Esophagus squamous epithelium (tissue), 5 donors: ENCODE results near the gene ERVK3-1. TPM values are rescaled to one million over a fixed set of nuclear protein-coding genes. Genes with fewer than 3 reads are reported as not detected.

ENCODE experiments used
- DNase-seq: peaks from one replicate; lab custom pipeline; 2025; lab: John Stamatoyannopoulos, UW
- H3K27ac ChIP-seq, 4 donors: fragments of 200-600 bp; sonication (generic); one replicate each; pipeline ENCODE4 v1.5.1; 2016 to 2019; ENCODE audit warnings: mild to moderate bottlenecking in 1 of 4
- H3K27me3 ChIP-seq, 4 donors: fragments of 200-600 bp; sonication (generic); 1 replicate in 3 of 4; 2 replicates in 1 of 4; pipeline versions ENCODE4 v1.5.1 to v1.6.0; 2017 to 2021; ENCODE audit warnings: antibody characterized with exemption in 1 of 4
- H3K36me3 ChIP-seq, 3 donors: fragments of 200-600 bp; sonication (generic); one replicate each; pipeline ENCODE4 v1.5.1; 2016 to 2019
- H3K4me1 ChIP-seq, 3 donors: fragments of 200-600 bp; sonication (generic); one replicate each; pipeline ENCODE4 v1.5.1; 2017 to 2019
- H3K4me3 ChIP-seq, 4 donors: fragments of 200-600 bp; sonication (generic); 1 replicate in 3 of 4; 2 replicates in 1 of 4; pipeline ENCODE4 v1.5.1; 2016 to 2019; ENCODE audit warnings: mild to moderate bottlenecking in 2 of 4, moderate library complexity in 1 of 4
- H3K9me3 ChIP-seq, 3 donors: fragments of 200-600 bp; sonication (generic); one replicate each; pipeline ENCODE4 v1.5.1; 2016 to 2019
- CTCF ChIP-seq, 6 experiments: fragments of 450-650 bp in 4 of 6; fragments of 200-600 bp in 2 of 6; sonication (generic) in 2 of 6; IDR thresholded peaks; one replicate each; pipeline ENCODE4 v1.5.1; 2016 to 2019; ENCODE audit warnings: antibody characterized with exemption in 6 of 6, mild to moderate bottlenecking in 4 of 6, moderate library complexity in 4 of 6
- POLR2A ChIP-seq, 4 donors: fragments of 450-650 bp; IDR thresholded peaks; one replicate each; pipeline ENCODE4 v1.6.1; 2017; ENCODE audit warnings: antibody characterized with exemption in 4 of 4, mild to moderate bottlenecking in 4 of 4, moderate library complexity in 3 of 4
- WGBS, 2 donors: methylation state at CpG; one replicate each; pipeline ENCODE4 v1.1.5; 2018; 5-methylcytosine and 5-hydroxymethylcytosine counted together
- intact Hi-C: fragments of 100-400 bp; cut with DNase I; formaldehyde crosslinking; loops from one replicate; pipeline ENCODE4 v1.15.0; 2022
- total RNA-seq, 4 donors: library from RNA; depleted of rRNA; stranded (reverse); fragments of >200 nt; gene quantifications; one replicate each; pipeline ENCODE4 v1.1.0, GENCODE V29; 2016
- donor health status: DM: yes; HTN: yes; CAD: no.

ERVK3-1 gene
- total RNA-seq, 4 donors from 2014 or later = 24.7 to 42.0 (median 38.0) TPM

DNA sequence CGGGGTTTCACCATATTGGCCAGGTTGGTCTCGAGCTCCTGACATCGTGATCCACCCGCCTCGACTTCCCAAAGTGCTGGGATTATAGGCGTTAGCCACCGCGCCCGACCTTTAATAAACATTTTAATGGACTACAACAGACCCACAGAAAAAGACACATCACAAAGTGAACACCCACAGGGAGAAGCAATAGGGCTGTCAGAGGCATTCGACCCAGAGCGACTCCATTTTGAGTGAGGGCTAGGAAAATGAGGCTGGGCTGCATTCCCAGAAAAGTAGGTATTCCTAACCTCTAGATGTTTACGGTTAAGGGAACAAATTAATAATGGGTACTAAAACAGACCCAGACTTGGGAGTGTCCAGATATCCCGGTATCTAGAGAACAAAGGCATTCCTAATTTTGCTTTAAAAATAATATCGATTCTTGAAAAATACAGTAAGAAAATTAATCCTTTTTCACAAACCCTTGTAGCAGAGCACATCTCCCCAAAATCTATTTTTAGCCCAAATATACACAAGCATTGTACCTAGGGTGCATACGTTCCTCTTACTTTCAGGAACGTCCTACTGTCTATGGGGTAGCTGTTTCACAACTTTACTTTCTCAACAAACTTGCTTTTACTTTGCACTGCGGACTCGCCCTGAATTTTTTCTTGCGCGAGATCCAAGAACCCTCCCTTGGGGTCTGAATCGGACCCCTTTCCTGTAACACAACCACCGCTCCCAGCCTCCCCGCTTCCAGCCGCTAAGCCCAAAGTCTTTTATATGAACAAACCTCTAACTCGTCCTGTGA is 27.2 kb upstream of the ERVK3-1 start:
- intact Hi-C loops = no loop called here
- H3K4me3 ChIP-seq = peak overlapping the region; percentile 85 to 95 (median 89)
- TF ChIP-seq POLR2A (IDR thresholded peaks at IDR 0.05) (no peak), CTCF (IDR thresholded peaks at IDR 0.05) (no peak)
- no peaks in the 10 kb centered on the region for H3K27me3 ChIP-seq
- H3K36me3 ChIP-seq = peaks cover 0 to 39% (median 0%) of the 10 kb centered on the region in 3 donors
- DNase-seq = no peak
- WGBS, 2 donors = 18 to 34% methylated on average over 17 to 20 of the region's 25 CpGs
- peak overlapping the region; percentile 86 to 95 (median 90) for H3K27ac ChIP-seq
- H3K9me3 ChIP-seq = peaks cover 0 to 23% (median 13%) of the 10 kb centered on the region in 3 donors
- H3K4me1 ChIP-seq = peaks cover 6 to 39% (median 9%) of the 10 kb centered on the region in 3 donors

DNA sequence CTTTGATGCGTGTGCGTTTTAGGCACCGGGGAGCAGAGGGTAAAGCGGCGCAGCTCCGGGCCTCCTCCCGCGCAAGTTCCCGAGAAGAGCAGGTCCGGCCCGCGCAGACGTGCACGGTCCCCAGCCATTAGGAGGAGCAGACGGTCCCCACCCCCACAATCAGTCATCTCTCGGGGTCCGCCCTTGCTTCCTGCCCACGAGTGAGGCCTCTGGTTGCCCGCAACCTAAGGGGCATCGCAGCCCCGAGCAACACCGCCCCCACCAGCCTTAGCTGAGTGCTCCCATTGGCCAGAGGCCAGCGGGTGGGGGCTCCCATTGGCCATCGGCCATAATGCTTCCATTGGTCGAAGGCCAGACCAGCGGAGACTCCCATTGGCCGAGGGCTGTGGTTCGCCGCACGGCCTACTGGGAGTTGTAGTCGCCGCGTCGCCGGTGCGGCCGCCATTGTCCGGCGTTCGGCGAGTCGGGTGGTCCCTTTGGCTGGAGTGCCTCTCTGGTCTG is 26.6 kb upstream of the ERVK3-1 start, which contains the start of gene ZNF8:
TSS of gene ZNF8 (plus strand) at position 415 of the 501 bp plus-strand sequence. CDS start 127 bp downstream, outside the sequence.
- Histone ChIP-seq H3K27me3 (no peaks in the 10 kb centered on the region), H3K9me3 (peaks cover 0 to 16% (median 8%) of the 10 kb centered on the region in 3 donors), H3K4me1 (peaks cover 6 to 39% (median 9%) of the 10 kb centered on the region in 3 donors), H3K36me3 (peaks cover 0 to 37% (median 0%) of the 10 kb centered on the region in 3 donors), H3K27ac (peak within 1 kb of the TSS; percentile 86 to 95 (median 90)), H3K4me3 (peak within 1 kb of the TSS; percentile 85 to 95 (median 89))
- peak; percentile 69 for DNase-seq
- TF ChIP-seq CTCF (IDR thresholded peaks at IDR 0.05) (peak in 1 of 6 experiments; percentile 9), POLR2A (IDR thresholded peaks at IDR 0.05) (peak in 3 of 4 donors; percentile 28 to 65 (median 47))
- WGBS, 2 donors = 0 to 2% methylated on average over 7 to 10 of the region's 42 CpGs
- intact Hi-C loops = no loop called here

DNA sequence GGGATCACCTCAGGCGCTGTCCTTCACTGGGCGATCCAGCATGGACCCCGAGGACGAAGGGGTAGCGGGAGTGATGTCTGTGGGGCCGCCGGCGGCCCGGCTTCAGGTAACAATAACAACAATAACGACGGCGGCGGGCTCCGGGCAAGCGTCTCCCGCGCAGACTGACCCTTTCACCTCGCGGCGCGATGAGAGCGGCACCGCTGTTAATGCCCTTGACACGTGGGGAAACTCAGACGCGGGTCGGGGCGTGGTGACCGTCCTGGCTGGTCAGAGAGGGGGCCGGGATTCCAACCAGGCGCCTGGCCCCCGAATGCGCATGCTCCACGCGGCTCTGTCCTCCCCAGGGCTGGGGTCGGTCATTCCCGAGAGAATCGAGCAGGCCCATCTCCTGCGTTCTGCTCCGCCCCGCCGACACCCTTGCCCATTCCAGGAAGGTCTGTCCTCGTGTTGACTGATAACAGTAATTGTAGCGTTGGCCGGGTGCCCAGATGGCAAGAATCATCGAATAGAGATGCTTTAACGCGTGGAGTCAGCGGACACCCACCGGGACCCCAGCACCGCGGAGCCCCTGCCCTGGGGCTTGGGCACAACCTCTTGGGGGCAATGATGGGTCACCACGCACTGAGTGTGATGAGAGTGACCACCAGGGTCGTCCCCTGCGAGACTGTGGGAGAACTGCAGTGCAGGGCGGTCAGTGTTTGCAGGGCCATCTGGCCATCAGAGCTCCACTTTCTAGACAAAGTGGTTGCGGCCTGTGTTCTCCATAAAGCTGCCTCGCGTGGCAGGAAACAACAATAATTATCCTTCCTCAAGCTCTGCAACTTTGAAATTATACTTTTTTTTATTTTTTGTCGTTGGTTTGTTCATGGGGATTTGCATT is 25.9 kb upstream of the ERVK3-1 start:
- intact Hi-C loops = no loop called here
- TF ChIP-seq POLR2A (IDR thresholded peaks at IDR 0.05) (no peak), CTCF (IDR thresholded peaks at IDR 0.05) (no peak)
- Histone ChIP-seq H3K27me3 (no peaks in the 10 kb centered on the region), H3K4me1 (peaks cover 6 to 39% (median 9%) of the 10 kb centered on the region in 3 donors), H3K4me3 (peak overlapping the region; percentile 85 to 95 (median 89)), H3K9me3 (peaks cover 0 to 9% (median under 1%) of the 10 kb centered on the region in 3 donors), H3K27ac (peak overlapping the region; percentile 86 to 95 (median 90)), H3K36me3 (peaks cover 0 to 37% (median 0%) of the 10 kb centered on the region in 3 donors)
- WGBS, 2 donors = 20 to 31% methylated on average over 2 to 8 of the region's 60 CpGs
- DNase-seq = peak; percentile 23

DNA sequence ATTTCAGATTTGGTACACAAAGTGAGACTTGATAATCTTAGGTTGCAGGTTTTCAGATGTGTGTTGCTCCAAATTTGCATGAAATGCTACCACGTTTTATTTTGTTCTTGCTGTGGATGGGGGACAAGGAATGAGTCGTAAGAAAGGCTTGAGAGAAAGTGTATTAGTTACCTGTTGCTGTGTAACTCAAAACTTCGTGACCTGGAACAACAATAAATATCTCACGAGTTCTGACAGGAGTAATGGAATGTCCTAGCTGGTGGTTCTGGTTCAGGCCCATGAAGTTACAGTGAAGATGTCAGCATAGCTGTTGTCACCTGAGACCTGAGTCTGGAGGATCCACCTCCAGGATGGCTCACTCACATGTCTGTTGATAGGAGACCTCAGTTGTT is 25.3 kb upstream of the ERVK3-1 start:
- Histone ChIP-seq H3K4me1 (peaks cover 6 to 39% (median 9%) of the 10 kb centered on the region in 3 donors), H3K9me3 (peaks cover 0 to 3% (median 0%) of the 10 kb centered on the region in 3 donors), H3K4me3 (peak overlapping the region in 2 of 4 donors; percentile 86 to 95), H3K27me3 (no peaks in the 10 kb centered on the region), H3K36me3 (peaks cover 0 to 37% (median 0%) of the 10 kb centered on the region in 3 donors), H3K27ac (no peak overlapping the region)
- WGBS, 2 donors = 52 to 77% methylated on average over 4 of the region's 4 CpGs
- DNase-seq = no peak
- intact Hi-C loops = no loop called here
- TF ChIP-seq POLR2A (IDR thresholded peaks at IDR 0.05) = no peak
- TF ChIP-seq CTCF (IDR thresholded peaks at IDR 0.05) = no peak
